ENCODE measurements around the gene CAMTA1.

Gene CAMTA1

DNA sequence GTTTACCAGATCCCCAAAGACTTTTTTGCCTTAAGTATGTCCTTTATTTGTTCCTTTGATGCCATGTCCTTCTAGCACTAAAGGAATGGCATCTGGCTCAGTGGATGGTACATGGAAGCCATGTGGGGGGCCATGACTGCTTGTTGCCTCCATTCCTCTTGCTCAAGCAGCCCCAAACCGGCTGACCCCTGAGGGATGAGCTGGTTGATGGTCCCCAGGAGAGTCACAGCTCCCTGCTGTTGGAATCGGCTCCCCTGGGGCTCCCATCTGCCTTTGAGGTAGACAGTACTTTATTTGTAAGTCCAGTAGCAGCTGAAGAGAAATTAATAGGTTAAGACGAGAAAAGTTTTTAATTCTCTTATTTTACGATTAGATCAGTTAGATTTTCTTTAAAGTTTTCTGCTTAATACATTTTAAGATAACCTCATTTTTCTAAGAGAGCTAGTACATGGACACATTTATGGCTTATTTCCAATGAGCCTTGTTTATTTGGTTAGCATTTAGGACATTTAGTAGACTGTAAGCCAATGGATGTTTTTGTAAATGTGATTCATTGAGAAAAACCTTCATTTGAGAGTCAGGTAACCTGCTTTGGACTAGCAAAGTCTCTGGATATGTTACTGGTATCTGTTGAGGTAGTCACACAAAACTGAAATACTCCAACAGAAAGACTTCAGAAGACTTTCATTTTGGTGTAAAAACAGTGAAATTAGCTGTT lies 88.2 kb downstream of the CAMTA1 start:
- no peak for DNase-seq (ENCODE audit: low read depth)

GRCh38 chr1:6874298-6874697 lies 89.0 kb downstream of the CAMTA1 start:
- no peak for DNase-seq (ENCODE audit: low read depth)

DNA sequence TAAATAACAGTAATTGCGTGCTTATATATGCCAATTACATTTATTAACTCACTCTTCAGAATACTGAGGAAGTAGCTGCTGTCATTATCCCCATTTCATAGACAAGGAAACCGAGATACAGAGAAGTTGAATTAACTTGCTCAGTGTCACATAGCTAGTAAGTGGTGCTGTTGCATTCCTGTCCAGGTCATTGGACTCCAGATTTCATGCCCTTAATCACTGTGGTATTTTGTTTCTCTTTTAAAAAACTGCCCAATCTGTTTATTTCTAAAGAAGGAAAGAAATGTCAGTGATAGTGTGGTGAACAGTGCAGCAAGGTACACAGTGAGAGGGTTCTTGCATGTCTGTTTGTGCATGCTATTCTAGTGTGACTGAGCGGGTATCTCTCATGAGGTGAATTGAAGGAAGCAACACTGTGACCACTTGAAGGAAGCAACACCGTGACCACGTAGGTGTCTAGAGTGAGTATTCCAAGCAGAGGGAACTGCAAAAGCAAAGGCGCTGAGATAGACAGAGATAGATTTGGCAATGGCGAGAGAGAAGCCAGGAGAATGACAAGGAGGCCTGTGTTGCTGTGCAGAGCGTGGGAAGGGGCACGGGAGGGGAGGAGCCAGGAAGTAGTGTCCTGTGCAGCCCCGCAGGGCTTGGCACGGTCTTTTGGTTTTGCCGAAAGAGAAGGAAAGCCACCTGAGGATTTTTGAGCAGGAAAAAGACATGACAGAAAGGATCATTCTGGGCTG lies 95.9 kb downstream of the CAMTA1 start:
- no peak for DNase-seq (ENCODE audit: low read depth)

GRCh38 chr1:6882414-6882813 lies 97.2 kb downstream of the CAMTA1 start:
- DNase-seq (ENCODE audit: low read depth), result no peak

DNA sequence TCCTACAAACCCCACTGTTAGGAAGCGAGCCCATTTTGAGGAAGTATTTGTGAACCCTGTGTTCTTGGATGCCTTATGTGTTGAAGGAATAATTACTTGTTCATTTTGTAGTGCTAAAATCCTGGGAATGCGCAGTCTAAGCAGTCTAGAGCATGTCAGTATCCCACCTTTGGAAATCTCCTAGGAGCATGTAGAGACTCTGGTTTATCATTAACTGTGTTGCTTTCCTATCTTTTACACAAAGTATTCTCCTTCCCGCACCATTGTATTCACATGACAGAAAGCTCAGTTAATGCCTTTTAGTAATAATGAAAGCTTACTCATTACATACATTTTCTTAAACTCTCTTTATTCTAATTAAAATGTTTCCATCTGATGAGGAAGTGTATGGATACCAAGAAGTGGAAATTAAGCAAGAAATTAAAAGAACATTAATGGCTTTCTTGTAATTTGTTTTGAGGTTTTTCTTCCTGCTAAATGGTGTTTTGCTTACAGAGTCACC lies 99.4 kb downstream of the CAMTA1 start:
- no peak for DNase-seq (ENCODE audit: low read depth)

DNA sequence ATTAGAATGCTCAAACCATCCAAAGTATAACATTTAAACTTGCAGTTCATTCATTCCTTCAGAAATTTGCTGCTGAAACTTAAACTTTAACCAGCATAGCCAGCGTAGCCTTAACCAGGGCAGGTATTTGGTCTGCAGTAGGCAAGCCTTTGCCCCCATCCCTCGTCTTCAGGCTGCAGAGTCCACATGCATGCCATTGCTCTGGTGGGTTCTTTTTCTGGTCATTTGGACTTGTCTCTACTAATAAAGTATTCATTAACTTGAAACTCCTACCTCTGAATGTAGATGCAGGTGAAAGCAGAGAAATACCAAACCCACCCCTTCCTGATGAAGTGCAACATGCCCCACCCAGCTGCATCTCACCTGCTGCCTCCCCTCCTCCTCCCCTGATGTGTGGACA lies 100.2 kb downstream of the CAMTA1 start:
- DNase-seq (ENCODE audit: low read depth), result no peak

DNA sequence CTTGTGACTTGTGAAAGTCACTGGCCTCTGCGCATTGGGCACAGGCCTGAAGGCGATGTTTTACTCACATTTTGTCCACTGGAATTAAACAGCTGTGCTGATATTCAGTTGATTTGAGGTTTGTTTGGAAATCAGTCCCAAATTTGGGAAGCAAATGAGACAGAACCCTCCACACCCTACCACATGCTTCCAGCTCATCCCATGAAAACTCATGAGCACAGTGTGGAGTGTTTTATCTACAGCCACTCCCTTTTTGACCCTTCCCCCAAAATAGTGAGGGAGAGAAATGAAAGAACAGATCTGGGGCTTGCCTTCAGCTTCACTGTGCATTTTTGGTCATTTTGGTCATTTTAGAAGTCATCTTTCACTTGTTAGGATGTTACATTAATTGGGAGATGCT lies 101.3 kb downstream of the CAMTA1 start:
- no peak for DNase-seq (ENCODE audit: low read depth)

DNA sequence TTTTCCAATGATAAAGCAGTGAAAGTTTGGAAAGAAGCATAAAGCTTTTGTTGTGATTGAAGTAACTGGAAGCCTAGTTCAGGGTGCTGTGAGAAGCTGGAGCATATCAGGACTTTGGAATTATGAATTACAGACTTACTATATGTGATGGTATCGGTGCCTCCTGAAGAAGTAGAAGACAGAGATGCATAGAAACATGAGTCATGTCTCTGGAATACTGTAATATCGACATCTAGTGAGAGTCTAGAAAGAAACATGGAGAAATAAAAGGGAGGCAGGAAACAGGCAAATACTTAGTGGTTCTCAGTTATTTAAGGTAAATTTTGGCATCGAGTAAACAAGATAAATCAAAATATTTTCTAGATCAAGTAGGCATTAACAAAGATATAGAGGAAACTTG lies 103.0 kb downstream of the CAMTA1 start:
- DNase-seq (ENCODE audit: low read depth), result peak; percentile 55

DNA sequence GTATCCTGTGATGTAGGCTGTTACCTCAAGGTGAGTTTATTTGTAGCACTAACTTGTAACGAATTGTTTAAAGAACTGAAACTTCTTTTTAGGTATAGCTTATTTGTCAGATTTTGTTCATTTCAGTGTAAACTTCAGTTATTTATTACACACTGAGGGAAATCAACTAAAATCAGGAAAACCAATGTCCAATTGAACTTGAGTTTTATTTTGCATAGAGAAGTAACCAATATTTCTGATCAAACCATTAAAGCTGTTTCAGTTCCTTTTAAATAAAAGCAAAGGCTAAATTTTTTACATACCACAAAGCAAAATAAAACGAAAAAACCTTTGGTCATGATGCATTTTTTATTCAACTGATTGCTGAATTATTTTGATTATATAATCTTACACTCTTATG lies 103.6 kb downstream of the CAMTA1 start:
- no peak for DNase-seq (ENCODE audit: low read depth)

DNA sequence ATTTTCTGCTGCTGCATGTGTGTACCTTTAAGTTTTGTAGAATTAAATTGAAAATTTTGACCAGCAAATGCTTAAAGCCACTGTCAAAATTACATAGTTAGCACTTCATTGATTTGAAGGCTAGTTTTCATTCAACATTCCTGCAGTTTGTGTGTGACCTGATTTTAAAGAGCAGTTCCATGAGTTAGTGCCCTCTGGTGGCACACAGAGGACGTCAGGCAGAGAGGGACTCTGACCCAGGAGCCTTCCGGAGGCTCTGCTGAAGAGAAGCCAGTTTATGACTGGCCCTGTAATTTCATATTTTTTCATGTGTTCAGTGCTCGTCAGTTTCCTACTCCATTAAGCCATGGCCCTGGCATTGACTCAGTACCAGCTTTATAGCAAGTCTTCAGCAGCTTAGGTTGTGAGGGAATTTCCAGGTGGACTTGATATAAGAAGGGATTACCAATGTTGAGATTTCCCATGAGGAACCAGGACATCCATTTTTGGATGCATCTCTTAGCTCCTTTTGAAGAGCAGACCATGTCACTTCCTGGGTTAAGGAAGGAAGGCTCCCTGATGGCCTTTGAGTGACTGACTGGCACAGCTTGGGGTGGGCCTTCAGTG lies 104.7 kb downstream of the CAMTA1 start:
- DNase-seq (ENCODE audit: low read depth), result peak; percentile 59

GRCh38 chr1:6890686-6891085 lies 105.4 kb downstream of the CAMTA1 start:
- DNase-seq (ENCODE audit: low read depth), result no peak

DNA sequence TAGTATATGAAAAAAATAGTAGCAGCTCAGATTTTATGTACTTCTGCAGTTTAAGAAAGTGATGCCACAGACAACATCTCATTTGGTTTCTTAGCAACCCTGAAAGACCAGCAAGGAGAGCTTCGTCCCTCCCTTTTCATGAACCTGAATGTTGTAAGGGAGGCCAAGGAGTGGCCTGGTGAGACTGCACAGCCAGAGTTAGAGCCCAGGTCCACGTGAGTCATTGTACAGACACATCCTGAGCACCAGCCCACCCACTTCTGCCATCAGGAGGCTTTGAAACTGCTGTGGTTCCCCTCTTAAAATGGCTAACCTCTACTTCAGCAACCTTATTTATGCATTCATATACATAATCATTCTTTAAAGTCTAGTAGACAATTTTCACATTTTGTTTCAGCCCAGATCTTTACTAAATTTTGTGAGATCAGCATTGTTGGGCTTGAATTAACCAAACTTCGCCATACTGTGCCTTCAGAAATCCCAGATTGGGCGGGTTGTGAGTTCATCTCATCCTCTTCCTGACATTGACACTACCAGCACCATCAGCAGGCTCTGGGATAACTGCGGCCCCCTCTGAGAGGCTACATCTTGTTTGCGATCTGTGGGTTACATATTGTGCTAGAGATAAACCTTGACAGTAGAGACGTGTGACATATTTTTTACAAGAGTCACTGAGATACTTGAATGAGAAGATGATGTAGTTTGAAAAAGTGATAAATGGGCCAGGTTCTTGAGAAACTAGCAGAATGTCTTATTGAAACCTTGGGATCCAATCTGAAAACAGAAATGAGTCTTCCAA lies 106.7 kb downstream of the CAMTA1 start:
- peak; percentile 27 for DNase-seq (ENCODE audit: low read depth)

DNA sequence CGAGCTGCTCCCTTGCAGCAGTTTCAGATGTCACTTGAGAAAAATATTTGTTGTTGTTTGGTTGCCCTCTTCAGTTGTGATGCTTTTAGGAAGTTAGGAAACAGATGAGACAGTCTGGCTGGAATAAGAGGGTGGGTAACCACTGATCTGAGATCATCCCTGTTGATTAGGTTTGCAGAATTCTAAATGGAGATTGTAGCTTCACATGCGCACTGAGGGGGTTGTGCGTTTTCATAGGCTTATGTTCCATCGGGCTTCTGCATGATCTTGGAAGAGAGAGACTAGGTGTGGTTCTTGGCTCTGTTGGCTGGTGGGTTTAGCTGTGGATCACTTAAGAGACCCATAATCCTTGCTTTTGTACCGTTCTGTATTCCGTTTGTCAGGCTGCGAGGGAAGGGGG lies 108.1 kb downstream of the CAMTA1 start:
- DNase-seq (ENCODE audit: low read depth), result no peak

DNA sequence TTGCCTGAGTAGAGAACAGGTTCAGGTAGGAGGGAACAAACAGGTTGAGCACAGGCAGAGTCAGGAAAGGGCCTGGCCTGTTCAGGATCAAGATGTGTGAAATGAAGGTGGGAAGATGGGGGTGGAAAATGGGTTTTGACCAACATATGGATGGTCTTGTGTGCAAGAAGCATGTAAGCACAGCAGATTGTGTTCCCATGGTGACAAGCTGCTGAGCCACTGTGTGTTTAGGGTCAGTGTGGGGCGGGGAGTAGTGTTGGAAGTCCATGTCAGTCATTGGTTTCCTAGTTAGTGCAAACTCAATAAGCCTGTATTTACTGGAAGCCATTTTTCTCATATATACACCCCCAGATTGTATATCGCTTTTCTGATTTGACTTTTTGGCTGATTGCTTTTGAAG lies 111.9 kb downstream of the CAMTA1 start:
- DNase-seq (ENCODE audit: low read depth), result no peak

DNA sequence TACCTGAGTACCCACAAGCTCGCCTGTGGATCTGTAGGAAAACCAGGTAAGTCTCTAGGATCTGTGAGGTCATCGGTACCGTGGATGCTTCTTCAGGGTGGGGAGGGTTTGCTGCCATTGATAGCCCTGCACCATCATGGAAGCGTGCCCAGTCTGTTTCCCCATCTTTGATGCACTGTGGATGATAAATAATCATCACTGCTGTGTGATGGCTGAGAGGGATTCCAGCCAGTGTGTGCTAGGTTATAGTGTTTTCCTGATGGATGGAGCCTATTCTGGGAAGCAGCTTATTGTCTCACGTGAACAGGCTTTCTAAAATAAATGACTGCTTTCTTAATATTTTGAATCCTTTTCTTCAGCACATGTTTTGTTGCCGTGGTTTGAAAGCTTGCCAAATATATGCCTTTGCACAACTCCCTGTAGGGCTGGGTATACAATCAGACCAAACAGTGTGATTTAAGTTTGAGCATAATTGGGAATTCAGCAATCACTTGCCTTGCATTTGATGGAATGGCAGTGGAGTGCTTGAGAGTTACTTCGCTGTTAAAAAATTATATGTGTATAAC lies 113.8 kb downstream of the CAMTA1 start:
- peak; percentile 83 for DNase-seq (ENCODE audit: low read depth)

GRCh38 chr1:6899621-6900020 lies 114.4 kb downstream of the CAMTA1 start:
- no peak for DNase-seq (ENCODE audit: low read depth)

DNA sequence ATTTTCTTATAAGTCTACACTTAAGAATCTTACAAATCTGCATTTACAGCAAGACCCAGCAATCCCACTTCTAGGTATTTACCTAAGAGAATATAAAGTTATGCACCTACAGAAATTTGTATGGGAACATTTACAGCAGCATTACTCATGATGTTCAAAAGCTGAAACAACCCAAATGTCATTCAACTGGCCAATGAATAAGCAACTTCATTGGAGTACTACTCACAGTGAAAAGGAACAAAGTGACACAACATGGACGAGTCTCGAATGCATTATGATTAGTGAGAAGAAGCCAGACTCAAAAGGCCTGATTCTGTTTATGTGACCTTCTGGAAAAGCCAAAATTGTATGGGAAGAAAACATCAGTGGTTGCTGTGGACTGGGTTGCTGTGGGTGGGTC lies 116.9 kb downstream of the CAMTA1 start:
- no peak for DNase-seq (ENCODE audit: low read depth)

DNA sequence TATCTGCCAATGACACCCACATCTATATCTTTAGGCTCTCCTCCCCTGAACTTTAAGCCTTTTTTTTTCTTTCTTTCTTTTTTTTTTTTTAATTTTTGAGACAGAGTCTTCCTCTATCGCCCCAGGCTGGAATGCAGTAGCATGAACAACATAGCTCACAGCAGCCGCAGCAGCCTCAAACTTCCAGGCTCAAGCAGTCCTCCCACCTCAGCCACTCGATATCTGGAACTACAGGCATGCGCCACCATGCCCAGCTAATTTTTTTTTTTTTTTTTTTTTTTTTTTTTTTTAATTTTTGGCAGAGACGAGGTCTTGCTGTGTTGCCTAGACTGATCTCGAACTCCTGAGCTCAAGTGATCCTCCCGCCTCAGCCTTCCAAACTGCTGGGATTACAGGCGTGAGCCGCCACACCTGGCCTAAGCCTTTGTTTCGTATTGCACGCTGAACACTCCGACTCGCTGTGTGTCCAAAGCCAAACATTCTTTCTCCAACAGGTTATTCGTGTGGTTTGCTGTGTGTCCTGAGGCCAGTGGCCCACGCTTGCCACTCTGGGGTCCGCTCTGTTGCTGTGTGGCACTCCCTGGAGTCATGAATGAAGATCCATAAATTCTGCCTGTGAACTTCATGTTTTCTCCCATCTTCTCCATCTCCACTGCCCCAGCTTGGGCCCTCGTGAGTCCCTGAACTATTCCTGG lies 119.4 kb downstream of the CAMTA1 start:
- DNase-seq (ENCODE audit: low read depth), result peak; percentile 71

DNA sequence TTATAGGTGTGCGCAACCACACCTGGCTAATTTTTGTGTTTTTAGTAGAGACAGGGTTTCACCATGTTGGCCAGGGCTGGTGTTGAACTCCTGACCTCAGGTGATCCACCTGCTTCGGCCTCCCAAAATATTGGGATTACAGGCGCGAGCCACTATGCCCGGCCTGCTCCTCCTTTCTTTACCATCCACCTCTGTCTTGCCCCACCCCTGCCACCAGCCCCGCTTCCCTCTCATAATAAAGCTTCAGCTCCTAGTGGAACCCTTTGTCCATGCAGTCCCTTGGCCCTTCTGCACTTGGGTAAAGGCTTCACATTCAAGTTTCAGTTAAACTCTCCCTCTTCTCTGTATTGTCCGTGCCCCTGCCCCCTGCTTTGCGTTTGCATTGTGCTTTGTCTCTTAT lies 120.1 kb downstream of the CAMTA1 start:
- DNase-seq (ENCODE audit: low read depth), result no peak

- no peak for DNase-seq (ENCODE audit: low read depth)
Observed at GRCh38 chr1:6905790-6906189, 120.5 kb downstream of the CAMTA1 start.

- no peak for DNase-seq (ENCODE audit: low read depth)
Observed at GRCh38 chr1:6906783-6907182, 121.5 kb downstream of the CAMTA1 start.
